Stimulated activated CD8-positive, alpha-beta memory T cell treated with anti-CD3 and anti-CD28 coated beads, Interleukin-12 subunit alpha, Interleukin-12 subunit beta, amount 100 ng/mL, for 1 hour (primary cell): Measurements from ENCODE around the gene SMIM17.

ENCODE experiments used
- DNase-seq: peaks from one replicate; pipeline ENCODE4 v3.0.0-alpha.2; 2020; ENCODE audit warnings: low read depth

Gene SMIM17

DNA sequence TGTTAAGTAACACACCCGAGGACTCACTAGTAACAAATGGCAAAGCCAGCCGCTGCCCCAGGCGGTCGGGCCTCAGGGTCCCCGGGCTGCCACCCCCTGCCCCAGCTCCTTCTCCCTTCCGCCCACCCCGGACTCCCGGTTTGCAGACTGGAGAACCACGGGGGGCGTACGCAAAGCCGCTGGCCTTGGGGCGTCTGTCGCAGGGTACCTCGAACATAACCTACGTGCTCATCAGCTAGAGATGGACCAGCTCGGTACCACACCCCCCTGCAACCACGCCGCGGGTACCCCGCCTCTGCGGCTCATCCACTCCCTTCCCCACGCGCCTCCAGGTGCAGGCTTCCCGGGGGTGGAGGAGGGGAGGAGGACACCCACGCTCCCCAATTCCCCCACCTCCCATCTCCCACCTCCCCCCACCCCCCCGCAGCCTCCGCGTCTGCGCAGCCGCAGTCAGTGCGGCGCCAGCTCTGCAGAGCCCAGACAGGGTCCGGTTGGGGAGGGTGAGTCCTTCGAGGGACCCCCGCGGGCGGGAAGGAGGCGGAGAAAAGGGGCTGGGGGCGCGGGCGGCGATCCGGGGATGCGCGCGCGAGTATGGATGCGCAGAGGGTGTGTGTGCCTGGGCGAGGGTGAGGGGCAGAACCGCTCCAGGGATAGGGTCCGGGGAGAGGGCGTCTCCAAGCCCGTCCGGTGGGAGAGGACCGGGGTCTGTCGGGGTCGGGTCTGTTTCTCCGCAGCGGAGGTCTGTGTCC, at the start of gene SMIM17:
Gene SMIM17 (plus strand): TSS at position 449 of the 749 bp plus-strand sequence. CDS start 2,509 bp downstream, outside the sequence.
- no peak for DNase-seq

DNA sequence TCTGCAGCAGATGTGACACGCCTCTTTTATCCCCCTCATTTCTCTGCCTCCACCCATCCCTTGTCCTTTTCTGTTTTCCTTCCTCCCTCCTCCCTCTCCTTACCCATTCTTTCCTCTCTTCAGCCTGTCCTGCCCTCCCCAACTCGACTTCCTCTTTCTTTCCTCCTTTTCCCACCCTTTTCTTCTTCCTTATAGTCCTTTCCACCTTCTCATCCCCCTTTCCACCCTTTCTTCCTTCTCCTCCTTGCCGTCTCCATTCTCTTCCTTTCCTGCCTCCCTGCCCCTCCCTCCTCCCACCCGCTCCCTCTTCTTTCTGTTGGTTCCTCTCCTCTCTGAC, 48.5 kb upstream of the SMIM17 start:
- DNase-seq: no peak

DNA sequence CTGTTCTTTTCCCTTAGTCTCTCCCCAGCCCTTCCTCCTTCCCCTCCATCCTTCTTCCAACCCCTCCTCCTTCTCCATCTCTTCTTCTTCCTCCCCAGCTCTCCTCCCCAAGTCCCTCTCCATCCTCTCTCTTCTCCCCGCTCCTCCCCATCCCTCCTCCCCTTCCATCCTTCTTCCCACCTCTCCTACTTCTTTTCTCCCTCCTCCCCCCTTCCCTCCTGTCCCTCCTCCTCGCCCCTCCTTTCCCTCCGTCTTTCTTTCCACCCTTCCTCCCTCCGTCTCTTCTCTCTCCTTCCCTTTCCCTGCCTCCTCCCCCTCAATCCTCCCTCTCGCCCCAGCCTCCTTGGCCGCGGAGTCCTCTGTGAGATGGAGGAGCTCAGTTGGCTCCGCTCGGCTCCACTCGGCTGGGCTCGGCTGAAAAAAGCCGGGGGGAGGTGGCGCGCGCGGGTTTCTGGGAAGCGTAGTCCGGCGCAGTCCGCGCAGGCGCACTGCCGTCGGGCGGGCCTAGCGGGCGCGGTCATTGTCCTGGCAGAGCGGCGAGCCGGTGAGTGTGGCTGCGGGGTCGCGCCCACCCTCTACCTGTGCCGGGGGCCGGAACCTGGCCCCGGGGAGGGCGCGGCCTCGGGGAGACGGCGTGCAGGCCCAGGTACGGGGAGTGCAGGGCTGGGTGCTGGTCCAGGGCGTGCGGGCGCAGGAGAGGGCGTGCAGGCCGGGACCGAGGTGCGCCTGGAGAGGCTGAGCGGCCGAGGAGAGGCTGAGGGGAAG, 48.0 kb upstream of the SMIM17 start, which contains the start of gene ZNF71:
Gene ZNF71 (plus strand): TSS at position 520 of the 765 bp plus-strand sequence. CDS start 6,257 bp downstream, outside the sequence.
- peak; percentile 76 for DNase-seq

DNA sequence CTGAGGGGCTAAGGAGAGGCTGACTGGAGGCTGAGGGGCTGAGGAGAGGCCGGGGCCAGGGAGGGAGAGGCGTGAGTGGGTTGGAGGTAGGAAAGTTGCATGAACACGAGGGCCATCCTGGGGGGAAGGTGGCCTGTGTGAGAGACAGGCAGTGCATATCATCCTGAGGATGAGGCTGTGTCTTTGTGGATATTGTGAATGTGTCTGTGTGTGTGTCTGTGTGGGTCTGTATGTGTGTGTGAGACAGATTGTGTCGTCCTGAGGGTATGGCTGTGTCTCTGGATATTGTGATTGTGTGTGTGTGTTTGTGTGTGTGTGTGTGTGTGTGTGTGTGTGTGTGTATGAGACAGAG, 47.4 kb upstream of the SMIM17 start:
- DNase-seq: no peak

DNA sequence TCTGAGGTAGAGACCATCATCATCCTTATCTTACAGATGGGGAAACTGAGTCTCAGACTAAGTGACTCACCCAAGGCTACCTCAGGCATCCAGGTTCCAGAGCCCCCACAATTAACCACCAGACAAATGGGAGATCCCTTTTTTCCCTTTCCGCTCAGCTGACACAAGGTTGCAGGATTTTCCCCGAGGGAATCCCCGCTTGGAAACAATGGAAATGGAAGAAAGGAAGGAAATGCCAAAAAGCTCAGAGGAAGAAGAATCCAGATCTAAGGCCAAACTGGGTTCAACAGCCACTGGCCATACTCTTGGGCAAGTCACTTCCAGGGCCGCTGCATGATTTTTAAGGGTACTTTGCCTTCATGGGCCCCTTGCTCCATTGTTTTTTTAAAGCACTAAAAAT, 46.3 kb upstream of the SMIM17 start:
- no peak for DNase-seq

DNA sequence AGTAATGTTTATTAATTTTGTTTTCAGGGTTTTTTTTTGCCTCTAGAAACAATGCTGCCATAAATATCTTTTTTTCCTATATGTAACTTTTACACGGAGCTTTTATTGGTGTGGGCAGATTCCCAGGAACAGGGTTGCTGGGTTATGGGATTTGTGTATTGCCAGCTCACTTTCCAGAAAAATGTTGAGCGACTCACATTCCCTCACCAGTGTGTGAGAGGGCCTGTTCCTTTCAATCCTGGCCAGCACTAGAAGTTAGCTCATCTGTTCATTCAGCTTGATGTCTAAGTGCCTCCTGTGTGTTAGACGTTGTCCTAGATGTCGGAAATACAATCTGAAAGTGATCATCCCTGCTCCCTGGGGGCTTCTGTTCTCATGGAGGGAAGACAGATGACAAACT, 45.3 kb upstream of the SMIM17 start:
- no peak for DNase-seq

DNA sequence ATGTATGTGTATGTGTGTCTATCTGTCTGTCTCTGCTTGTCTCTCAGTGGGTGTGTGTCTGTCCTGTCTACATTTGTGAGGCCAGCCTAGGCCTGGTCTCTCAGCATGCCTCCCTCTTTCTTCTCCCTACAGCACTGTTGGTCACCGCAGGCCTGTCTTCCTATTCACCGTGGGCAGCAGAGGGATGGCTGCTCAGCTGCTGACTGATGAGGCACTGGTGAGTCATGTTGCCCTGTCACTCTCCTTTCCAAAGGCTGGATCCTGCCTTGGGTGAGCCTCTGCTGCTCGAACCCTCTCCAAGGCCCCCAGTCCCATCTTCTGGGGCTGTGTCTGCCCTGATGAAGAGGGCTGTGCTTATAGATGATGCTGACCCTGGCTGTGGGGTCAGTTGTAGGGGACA, 41.6 kb upstream of the SMIM17 start:
- DNase-seq: no peak

DNA sequence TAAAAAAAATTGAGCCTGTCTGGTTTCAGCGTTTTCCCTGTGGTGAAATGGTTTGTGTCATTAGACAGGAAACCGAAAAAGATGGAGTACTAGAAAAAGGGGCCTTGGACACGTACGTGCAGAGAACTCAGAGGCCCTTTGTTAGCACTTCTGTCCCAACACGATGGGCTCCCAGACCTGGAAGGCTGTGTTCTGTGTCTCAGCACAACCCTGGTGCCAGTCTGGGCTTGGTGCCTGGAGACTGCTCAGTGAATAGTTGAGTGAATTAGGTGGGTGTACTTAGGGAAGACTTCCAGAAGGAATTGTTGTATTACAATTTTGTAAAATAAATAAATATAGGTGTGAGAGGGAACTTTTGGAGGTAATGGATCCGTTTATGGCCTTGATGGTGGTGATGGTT, 39.1 kb upstream of the SMIM17 start:
- DNase-seq: no peak

DNA sequence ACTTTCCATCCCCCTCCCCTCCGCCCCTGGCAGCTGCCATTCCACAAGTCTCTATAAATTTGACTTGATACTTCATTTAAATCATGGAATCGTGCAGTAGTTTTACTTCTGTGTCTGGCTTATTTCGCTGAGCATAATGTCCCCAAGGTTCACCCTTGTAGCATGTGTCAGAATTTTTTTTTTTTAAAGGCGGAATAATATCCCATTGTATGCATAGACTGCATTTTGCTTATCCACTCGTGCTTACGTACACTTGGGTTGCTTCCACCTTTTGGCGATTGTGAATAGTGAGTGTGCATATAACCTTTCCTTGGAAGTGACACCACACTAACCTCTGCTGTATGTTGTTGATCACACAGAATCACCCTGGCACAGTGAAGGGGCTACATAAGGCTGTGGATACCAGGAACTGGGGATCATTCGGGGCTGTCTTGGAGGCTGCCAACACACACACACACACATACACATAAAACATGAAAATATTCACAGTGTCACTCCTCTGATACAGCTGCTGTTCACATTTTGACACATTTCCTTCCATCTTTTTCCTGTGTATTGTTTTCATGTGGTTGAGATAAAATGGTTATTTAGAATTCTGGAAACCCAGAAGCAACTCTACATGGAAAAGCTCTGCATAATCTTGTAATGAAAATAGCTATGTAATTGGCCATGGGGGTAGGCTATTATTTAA, 34.5 kb upstream of the SMIM17 start:
- no peak for DNase-seq

DNA sequence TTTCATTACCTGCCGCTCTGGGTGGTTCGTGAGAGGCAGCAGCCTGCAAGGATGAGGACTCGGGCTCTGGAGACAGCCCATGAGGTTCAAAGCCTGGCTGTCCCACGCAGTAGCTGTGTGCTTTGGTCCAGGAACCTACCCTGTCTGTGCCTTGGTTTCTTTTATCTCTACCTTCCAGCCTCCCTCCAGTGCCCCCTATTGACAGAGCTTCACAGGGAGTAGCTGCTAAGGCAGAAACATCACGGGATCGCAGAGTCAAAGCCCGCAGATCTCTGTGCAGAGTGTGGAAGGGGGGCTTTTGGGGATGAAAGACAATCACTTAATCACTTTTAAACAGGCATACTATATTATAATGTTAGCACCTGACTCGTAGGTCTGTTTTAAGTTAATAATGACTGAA, 31.7 kb upstream of the SMIM17 start:
- no peak for DNase-seq

DNA sequence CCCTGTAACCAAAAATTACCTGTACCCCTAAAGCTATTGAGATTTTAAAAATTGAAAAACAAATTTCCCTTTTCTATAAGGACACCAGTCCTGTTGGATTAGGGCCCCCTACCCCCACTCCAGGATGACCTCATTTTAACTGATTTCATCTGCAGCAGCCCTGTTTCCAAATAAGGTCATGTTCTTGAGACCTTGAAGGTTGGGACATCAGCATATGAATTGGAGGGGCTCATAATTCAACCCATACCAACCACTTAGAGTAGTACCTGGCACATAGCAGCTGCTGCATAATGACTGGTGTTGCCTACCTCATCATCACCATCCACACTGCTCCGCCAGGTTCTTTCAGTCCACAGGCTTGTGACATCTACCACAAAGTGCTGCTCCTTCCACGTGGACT, 30.2 kb upstream of the SMIM17 start:
- no peak for DNase-seq

DNA sequence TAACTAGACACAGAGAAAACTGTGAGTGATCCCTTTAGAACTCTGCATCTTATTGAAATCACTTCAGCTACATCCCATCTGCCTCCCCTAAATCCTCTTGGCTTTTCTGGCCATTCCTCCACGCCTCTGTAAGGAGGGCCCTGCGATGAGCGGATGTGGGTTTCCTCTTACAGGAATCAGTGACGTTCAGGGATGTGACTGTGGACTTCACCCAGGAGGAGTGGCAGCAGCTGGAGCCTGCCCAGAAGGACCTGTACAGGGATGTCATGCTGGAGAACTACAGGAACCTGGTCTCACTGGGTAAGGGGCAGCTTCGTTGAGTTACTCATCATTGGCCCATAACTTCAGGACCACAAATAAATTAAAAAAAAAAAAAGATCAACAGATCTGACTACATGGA, 29.3 kb upstream of the SMIM17 start:
- no peak for DNase-seq

DNA sequence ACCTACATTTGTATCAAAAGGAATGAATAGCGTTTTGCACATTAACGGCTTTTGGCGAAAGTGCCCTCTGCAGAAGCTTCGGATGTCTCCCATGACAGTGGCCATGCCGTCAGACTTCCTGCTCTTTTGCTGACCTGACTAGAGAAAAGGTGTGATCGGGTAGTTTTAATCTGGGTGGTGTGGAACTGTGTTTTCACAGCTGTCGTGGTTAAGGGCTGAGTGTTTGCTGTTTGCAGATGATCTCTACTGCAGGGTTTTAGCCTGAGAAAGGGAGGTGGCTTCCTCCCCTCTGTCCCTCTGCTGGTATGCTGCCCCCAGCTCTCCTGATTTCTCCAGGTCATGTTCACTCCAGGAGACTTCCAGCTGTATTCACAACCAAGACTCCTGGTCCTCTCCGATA, 25.4 kb upstream of the SMIM17 start:
- DNase-seq: no peak

DNA sequence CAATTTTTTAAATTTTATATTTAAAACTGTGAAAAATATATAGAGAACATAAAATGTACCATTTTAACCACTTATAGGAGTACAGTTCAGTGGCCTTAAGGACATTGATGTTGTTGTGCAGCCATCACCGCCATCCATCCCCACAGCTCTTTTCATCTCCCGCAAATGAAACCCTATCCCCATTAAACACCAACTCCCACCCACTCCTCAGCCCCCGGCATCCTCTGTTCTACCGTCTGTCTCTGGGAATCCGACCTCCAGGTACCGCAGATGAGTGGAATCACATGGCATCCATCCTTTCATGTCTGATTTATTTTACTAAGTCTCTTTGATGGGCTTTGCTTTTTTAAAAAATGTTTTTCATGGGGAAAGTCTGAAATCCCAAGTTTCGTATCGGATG, 23.8 kb upstream of the SMIM17 start:
- DNase-seq: no peak

DNA sequence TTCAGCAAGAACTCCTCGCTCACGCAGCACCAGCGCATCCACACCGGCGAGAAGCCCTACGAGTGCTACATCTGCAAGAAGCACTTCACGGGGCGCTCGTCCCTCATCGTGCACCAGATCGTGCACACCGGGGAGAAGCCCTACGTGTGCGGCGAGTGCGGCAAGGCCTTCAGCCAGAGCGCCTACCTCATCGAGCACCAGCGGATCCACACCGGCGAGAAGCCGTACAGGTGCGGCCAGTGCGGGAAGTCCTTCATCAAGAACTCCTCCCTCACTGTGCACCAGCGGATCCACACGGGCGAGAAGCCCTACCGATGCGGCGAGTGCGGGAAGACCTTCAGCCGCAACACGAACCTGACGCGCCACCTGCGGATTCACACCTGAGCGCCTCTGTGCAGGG, 20.6 kb upstream of the SMIM17 start:
- DNase-seq: no peak

DNA sequence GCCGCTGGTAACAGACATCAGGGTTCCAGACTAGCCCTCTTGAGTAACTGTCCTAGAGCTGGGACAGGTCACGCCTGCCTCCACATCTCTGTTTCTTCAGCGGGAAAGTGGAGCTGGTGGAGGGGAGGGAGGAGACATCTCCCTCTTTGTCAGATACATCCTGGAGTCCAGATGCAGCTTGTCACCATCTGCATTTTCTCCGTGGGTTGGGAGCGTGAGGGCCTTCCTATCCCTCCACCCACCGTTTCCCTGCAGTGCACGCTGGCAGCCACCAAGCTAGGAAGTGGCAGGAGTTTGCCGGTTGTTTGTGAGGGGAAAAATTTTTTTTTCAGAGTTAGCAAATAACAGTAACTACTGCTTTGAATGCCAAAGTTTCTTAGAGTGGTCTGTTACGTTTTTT, 20.0 kb upstream of the SMIM17 start:
- DNase-seq: no peak

DNA sequence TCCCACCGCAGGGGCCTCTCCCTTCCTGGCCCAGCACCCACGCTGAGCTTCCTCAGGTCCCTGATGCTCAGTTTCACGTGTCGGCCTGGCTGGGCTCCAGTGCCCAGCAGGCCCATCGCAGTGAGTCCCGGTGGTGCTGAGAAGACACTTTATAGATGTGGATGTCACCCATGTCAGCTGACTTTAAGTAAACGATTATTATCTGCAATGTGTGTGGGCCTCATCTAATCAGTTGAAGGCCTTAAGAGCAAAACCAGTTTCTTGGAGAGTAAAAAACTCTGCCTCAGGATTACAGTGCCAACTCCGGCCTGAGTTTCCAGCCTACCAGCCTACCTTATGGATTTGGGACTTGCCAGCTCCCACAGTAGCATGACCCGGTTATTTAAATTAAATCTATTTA, 17.3 kb upstream of the SMIM17 start:
- DNase-seq: no peak

DNA sequence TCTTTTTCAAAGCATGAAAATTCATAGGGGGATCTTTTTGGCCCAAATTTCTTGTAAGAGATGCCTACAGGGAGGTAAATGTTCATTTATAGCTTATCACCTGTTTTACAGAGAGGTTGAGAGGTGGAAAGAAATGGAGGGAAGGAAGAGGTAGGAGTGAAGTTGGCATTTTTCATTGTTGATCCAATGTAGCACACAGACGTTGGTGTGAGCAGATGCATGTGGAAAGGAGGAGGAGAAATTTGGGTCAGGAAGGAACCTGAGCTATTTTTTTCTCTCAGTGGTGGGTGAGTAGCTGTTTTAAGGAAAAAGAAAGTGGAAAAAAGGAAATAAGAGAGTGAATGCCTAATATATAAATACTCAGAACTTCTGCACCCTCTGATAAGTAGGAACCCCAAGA, 9.9 kb upstream of the SMIM17 start:
- DNase-seq: no peak

DNA sequence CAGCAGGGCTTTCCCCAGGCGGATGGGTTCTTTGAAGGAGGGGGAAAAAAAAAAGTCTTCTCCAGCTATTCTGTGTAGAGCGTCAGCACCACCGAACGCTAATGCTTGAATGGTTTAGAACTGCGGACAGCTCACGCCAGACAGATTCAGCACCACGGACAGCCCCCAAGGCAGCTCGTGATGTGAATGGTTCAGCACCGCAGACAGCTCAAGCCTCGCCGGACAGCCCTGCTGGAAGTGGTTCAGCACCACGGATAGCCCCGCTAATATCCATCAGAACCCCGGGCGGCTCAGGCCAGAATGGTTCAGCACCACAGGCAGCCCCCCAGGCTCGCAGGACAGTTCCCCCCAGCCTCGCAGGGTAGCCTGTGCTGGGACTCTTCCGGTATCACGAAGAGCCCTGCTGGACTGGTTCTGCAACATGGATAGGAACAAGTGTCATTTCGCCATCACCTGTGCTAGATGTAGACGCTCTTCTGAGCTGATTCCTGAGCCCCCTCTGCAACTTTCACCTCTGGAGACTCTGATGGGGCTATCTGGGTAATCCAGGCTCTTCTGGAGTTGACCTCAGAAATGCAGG, 4.9 kb upstream of the SMIM17 start:
- DNase-seq: no peak

DNA sequence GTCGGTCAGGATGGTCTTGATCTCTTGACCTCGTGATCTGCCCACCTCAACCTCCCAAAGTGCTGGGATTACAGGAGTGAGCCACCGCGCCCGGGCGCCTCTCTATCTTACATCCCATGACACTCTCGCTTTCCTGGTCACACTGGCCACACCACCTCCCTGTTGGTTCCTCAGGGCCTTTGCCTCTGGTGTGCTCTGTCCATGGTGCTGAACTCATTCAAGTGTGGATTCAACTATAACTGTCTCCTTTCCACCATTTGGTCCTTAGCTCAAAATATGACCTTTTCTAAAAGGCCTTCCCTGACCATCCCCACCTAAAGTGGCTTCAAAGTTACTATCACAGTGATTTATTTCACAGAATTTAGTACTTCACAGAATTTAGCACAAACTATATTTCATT, 3.7 kb upstream of the SMIM17 start:
- DNase-seq: no peak

DNA sequence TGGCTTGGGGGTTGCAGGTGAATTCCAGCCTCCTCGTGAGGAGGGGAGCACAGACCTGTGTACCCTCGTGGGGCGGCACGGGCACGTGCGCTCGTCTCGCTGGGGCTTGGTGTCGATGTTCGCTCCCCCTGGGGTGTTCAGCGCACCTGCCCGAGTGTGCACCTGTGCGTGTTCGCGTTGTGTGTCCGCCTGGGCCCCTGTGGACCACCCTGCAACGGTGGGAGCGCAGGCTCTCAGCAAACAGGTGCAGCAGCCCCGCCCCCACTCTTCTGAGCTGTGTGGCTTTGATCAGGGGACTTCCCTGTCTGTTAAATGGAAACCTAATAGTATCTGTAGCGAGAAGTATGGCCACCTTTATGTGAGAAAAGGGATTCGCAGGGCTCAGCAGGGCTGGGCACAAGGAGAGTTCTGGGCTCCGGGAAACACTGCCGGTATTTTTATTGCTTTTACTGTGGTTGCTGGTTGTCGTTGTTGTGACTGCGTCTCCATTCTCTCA, 549 bp downstream of the SMIM17 start:
- no peak for DNase-seq

DNA sequence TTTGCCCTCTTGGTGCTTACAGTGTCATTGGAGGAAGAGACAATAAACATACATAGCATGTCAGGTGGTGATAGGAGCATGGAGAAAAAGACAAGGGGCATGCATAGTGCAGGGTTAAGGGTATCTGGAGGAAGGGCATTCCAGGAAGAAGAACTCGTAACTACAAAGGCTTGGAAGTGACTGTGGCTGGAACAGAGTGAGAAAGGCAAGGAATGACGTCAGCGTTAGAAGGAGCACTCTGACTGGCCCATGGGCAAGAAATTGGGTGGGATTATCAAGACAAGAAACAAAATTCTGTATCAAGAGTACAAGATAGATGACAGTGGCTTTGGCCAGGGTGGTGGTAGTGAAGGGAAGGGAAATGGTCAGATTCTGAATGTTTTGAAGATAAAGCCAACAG, 11.2 kb downstream of the SMIM17 start:
- DNase-seq: no peak
